Measurements from ENCODE around the gene GLIPR1.

Gene GLIPR1

DNA sequence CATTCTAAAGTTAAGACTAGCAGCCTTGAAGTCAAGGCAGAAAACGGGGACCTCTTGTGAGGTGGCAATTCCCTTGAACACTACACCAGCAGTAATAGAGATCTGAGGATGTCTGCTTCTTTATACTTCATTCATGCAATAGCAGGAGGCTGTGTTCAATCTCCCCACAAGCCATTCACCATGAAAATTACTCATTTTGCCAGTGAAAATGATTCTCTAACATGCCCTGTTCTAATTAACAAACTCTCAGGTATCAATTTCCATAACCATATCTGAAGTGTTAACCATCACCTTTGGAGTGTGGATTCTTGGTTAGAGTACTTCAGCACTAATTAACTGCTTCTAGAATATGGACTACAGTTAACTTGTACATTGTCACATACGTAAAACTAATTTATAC, 3.4 kb upstream of the GLIPR1 start:
- H3K4me3 ChIP-seq (ENCODE audit: severe bottlenecking), result no peak overlapping the region
- H3K27ac ChIP-seq (ENCODE audit: poor library complexity, severe bottlenecking), result no peak overlapping the region
- H3K36me3 ChIP-seq (ENCODE audit: low read depth), result no peaks in the 10 kb centered on the region
- TF ChIP-seq CTCF (IDR thresholded peaks at IDR 0.05; ENCODE audit: poor library complexity, severe bottlenecking), result no peak
- no peaks in the 10 kb centered on the region for H3K27me3 ChIP-seq (ENCODE audit: insufficient read depth, poor library complexity, severe bottlenecking)
- H3K9me3 ChIP-seq (ENCODE audit: severe bottlenecking), result no peaks in the 10 kb centered on the region
- no peak for DNase-seq (ENCODE audit: low spot score)
- no peak for ATAC-seq (ENCODE audit: low read depth)
- H3K4me1 ChIP-seq (ENCODE audit: insufficient read depth, poor library complexity, severe bottlenecking), result peaks cover 13% of the 10 kb centered on the region

- DNase-seq (ENCODE audit: low spot score) (no peak), ATAC-seq (ENCODE audit: low read depth) (no peak)
- no peak for TF ChIP-seq CTCF (IDR thresholded peaks at IDR 0.05; ENCODE audit: poor library complexity, severe bottlenecking)
- Histone ChIP-seq H3K4me1 (ENCODE audit: insufficient read depth, poor library complexity, severe bottlenecking) (peaks cover 14% of the 10 kb centered on the region), H3K9me3 (ENCODE audit: severe bottlenecking) (no peaks in the 10 kb centered on the region), H3K4me3 (ENCODE audit: severe bottlenecking) (no peak overlapping the region), H3K36me3 (ENCODE audit: low read depth) (no peaks in the 10 kb centered on the region), H3K27me3 (ENCODE audit: insufficient read depth, poor library complexity, severe bottlenecking) (no peaks in the 10 kb centered on the region), H3K27ac (ENCODE audit: poor library complexity, severe bottlenecking) (no peak overlapping the region)
Measured at GRCh38 chr12:75478116-75478794, 2.3 kb upstream of the GLIPR1 start.

DNA sequence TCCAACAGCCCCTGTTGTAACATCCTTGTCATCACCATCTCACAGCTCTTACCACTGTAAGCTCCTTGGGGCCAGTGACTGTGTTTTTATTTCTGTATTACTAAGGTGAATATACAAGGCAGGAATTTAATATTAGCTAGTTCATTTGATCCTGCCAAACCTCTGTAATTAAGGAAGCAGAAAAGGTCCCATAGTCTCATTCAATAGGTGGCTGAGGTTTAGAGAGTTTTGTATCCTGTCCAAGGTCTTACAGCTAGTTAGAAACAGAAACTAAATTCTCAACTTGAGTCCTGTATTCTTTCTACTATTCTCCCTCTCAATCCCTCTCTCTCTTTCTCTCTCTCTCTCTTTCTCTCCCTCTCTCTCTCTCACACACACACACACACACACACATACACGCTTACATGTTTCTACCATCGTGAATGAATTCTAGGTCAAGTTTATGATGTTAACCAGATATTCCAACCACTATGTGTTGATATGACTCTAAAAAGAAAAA, 543 bp upstream of the GLIPR1 start:
- Histone ChIP-seq H3K4me1 (ENCODE audit: insufficient read depth, poor library complexity, severe bottlenecking) (peaks cover 14% of the 10 kb centered on the region), H3K27me3 (ENCODE audit: insufficient read depth, poor library complexity, severe bottlenecking) (no peaks in the 10 kb centered on the region), H3K4me3 (ENCODE audit: severe bottlenecking) (no peak overlapping the region), H3K27ac (ENCODE audit: poor library complexity, severe bottlenecking) (peak overlapping the region; percentile 76), H3K9me3 (ENCODE audit: severe bottlenecking) (no peaks in the 10 kb centered on the region), H3K36me3 (ENCODE audit: low read depth) (0 out of 2 replicates have a peak, but pooled peaks cover 2% of the 10 kb centered on the region)
- TF ChIP-seq CTCF (IDR thresholded peaks at IDR 0.05; ENCODE audit: poor library complexity, severe bottlenecking), result no peak
- ATAC-seq (ENCODE audit: low read depth), result peak; percentile 8; the same call in 1 of the 3 replicates
- no peak for DNase-seq (ENCODE audit: low spot score)

GRCh38 chr12:75481013-75481705, 604 bp downstream of the GLIPR1 start:
- no peak for DNase-seq (ENCODE audit: low spot score)
- Histone ChIP-seq H3K9me3 (ENCODE audit: severe bottlenecking) (no peaks in the 10 kb centered on the region), H3K27me3 (ENCODE audit: insufficient read depth, poor library complexity, severe bottlenecking) (no peaks in the 10 kb centered on the region), H3K4me1 (ENCODE audit: insufficient read depth, poor library complexity, severe bottlenecking) (peaks cover 14% of the 10 kb centered on the region), H3K36me3 (ENCODE audit: low read depth) (0 out of 2 replicates have a peak, but pooled peaks cover 7% of the 10 kb centered on the region), H3K27ac (ENCODE audit: poor library complexity, severe bottlenecking) (peak overlapping the region; percentile 76), H3K4me3 (ENCODE audit: severe bottlenecking) (peak overlapping the region; percentile 29)
- ATAC-seq (ENCODE audit: low read depth), result no peak; the same call in 2 of the 3 replicates
- TF ChIP-seq CTCF (IDR thresholded peaks at IDR 0.05; ENCODE audit: poor library complexity, severe bottlenecking), result no peak

Data from RWPE2 (cell line).